A549 treated with dexamethasone at 1 μM for 4 hours (cell line): ENCODE data around the gene PLG. TPM values are rescaled to one million over a fixed set of nuclear protein-coding genes. Genes with fewer than 3 reads are reported as not detected.

Experiments used
- total RNA-seq: library from RNA; stranded (reverse); fragments of 200-300 nt; extraction: Qiagen RNA extraction; gene quantifications from 5 replicates; pipeline ENCODE4 v1.2.3, GENCODE V29; 2022

PLG gene
- total RNA-seq, result not detected in 5 replicates

DNA sequence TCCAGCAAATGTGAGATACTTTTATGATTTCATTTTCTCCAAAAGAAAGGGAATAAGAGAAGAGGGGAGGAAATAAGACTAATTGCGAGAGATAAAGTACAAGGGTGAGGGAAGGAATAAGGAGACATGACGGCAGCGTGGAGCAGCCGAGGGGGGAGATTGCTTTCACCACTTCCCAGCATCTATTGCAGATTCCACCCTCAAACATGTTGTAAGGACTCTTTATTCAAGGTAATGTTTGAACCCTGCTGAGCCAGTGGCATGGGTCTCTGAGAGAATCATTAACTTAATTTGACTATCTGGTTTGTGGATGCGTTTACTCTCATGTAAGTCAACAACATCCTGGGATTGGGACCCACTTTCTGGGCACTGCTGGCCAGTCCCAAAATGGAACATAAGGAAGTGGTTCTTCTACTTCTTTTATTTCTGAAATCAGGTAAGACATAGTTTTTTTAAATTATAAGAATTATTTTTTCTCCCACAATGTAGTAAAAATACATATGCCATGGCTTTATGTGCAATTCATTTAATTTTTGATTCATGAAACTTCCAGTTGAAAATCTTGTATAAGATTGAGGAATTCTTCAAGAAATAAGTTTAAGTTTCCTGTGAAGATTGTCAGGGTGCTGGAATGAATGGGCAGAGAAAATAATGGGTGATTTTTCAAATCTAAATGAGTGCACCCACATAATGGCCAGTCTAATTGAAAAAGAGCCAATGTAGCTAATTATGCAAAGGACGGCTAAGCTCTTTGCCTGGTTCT lies at the start of gene PLG:
TSS of gene PLG (plus strand) at position 327 of the 763 bp plus-strand sequence. CDS start at position 388, 61 bp downstream.

DNA sequence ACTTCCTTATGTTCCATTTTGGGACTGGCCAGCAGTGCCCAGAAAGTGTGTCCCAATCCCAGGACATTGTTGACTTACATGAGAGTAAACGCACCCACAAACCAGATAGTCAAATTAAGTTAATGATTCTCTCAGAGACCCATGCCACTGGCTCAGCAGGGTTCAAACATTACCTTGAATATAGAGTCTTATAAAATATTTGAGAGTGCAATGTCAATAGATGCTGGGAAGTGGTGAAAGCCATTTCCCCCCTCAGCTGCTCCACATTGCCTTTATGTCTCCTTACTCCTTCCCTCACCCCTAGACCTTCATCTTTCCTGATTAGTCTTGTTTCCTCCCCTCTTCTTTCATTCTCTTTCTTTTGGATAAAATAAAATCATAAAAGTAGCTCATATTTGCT lies 37.8 kb upstream of the PLG start, which contains the start of gene LPA:
TSS of gene LPA (minus strand) at position 78 of the 400 bp plus-strand sequence. CDS start at position 17, 61 bp downstream.

Other genes with a start within 250 kb of the PLG start
- 0.08 to 0.21 TPM (median 0.14 TPM) in 5 replicates for gene LPA, start 38.0 kb upstream of the PLG start, total RNA-seq